ENCODE measurements around the gene FLNB.

Gene FLNB

GRCh38 chr3:58215317-58216025 lies 207.2 kb downstream of the FLNB start:
- peak overlapping the region; percentile 21; the same call in 1 of the 2 replicates for H3K27ac ChIP-seq
- TF ChIP-seq CTCF (conservative IDR thresholded peaks at IDR 0.05) = no peak

DNA sequence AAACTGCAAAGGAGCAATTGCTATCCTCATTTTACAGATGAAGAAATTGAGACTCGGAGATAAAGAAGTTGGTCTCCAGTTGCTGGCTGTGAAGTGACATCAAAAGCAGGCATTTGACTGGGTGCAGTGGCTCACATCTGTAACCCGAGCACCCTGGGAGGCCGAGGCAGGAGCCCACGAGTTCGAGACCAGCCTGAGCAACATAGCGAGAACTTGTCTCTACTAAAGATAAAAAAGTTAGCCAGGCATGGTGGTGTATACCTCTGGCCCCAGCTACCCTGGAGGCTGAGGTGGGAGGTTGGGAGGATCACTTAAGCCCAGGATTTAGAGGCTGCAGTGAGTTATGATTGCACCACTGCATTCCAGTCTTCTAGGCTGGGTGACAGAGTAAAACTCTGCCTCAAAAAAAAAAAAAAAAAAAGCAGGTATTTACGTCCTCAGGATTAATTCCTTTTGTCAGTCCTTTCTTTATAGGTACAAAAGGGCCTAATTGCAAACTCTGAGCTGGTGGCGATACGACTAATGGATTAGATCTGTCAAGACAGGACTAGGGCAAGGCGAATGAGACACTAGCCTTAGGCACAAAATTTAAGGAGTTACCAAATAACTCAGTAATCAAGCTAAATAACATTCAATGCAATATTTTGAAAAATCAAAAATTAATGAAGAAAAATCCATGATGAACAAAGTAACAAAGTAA lies 208.4 kb downstream of the FLNB start:
- H3K27ac ChIP-seq = peak overlapping the region; percentile 41
- TF ChIP-seq CTCF (conservative IDR thresholded peaks at IDR 0.05) = no peak

GRCh38 chr3:58217209-58217811 lies 209.1 kb downstream of the FLNB start:
- peak; percentile 93 for TF ChIP-seq CTCF (conservative IDR thresholded peaks at IDR 0.05)
- H3K27ac ChIP-seq = peak overlapping the region; percentile 41

DNA sequence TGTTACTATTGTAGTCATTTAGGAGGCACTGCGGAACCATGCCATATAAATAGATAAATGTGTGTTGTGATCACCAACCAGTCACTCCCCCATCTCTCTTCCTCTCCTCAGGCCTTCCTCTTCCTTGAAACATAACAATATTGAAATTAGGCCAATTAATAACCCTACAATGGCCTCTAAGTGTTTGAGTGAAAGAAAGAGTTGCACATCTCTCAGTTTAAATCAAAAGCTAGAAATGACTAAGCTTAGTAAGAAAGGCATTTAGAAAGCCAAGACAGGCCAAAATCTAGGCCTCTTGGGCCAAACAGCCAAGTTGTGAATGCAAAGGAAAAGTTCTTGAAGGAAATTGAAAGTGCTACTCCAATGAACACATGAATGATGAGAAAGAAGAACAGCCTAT lies 210.7 kb downstream of the FLNB start:
- no peak for TF ChIP-seq CTCF (conservative IDR thresholded peaks at IDR 0.05)
- no peak overlapping the region for H3K27ac ChIP-seq

All from VCaP (cell line).